T-cell (primary cell): Measurements from ENCODE around the gene LSM7. TPM values are rescaled to one million over a fixed set of nuclear protein-coding genes. Genes with fewer than 3 reads are reported as not detected.

ENCODE experiments used
- ATAC-seq, 4 experiments: fragments of 200-7000 bp in 3 of 4; fragments of 150-1000 bp in 1 of 4; cut with Tn5 transposase; replicated peaks in 1 of 4; 1 replicate in 3 of 4; 2 replicates in 1 of 4; pipeline ENCODE4 v1.10.0; 2021; ENCODE audit warnings: moderate library complexity in 3 of 4, mild to moderate bottlenecking in 2 of 4, moderate number of reproducible peaks in 1 of 4
- CTCF ChIA-PET, 2 donors: fragments of 300-600 bp; sonication (Branson Sonifier 250); formaldehyde crosslinking; loops; one replicate each; lab custom pipeline; 2022; ENCODE audit warnings: antibody characterized with exemption in 2 of 2; lab: Charles Lee
- POLR2A ChIA-PET, 2 donors: fragments of 300-600 bp; sonication (Branson Sonifier 250); formaldehyde crosslinking; loops; one replicate each; lab custom pipeline; 2022; ENCODE audit warnings: antibody characterized with exemption in 2 of 2; lab: Charles Lee
- DNase-seq, 35 experiments: peaks; one replicate each; pipeline versions ENCODE4 v3.0.0 to v3.0.0-alpha.2; 2013 to 2023
- H3K27ac ChIP-seq: one replicate; pipeline ENCODE4 v1.5.1; 2013; ENCODE audit warnings: low read length
- H3K27me3 ChIP-seq, 2 experiments: replicated peaks in 1 of 2; 1 replicate in 1 of 2; 2 replicates in 1 of 2; pipeline versions ENCODE4 v1.6.1 to v1.7.0; 2013; ENCODE audit warnings: low read length in 1 of 2, mixed read lengths in 1 of 2; ENCODE audit not compliant: control insufficient read depth in 2 of 2, insufficient read depth in 2 of 2; ENCODE audit errors: extremely low read depth in 1 of 2
- H3K36me3 ChIP-seq, 2 donors: 1 replicate in 1 of 2; 2 replicates in 1 of 2; pipeline versions ENCODE4 v1.6.1 to v1.7.0; 2013; ENCODE audit warnings: low read length in 1 of 2; ENCODE audit not compliant: control insufficient read depth in 2 of 2, insufficient read depth in 1 of 2; ENCODE audit errors: extremely low read depth in 1 of 2
- H3K4me1 ChIP-seq, 2 experiments: 1 replicate in 1 of 2; 2 replicates in 1 of 2; pipeline versions ENCODE4 v1.6.1 to v1.7.0; 2013; ENCODE audit warnings: low read length in 2 of 2, mixed read lengths in 1 of 2; ENCODE audit not compliant: insufficient read depth in 2 of 2, control insufficient read depth in 1 of 2; ENCODE audit errors: extremely low read depth in 1 of 2
- H3K4me3 ChIP-seq, 2 donors: 1 replicate in 1 of 2; 2 replicates in 1 of 2; pipeline versions ENCODE4 v1.5.1 to v1.7.0; 2013; ENCODE audit warnings: mild to moderate bottlenecking in 2 of 2, low read length in 1 of 2, moderate library complexity in 1 of 2; ENCODE audit not compliant: control insufficient read depth in 1 of 2; ENCODE audit errors: extremely low read depth in 1 of 2
- H3K9me3 ChIP-seq: 2 replicates; pipeline ENCODE4 v1.7.0; 2013
- H3K27ac Mint-ChIP-seq, 2 donors: one replicate each; pipeline ENCODE4 v1.8.0; 2020 to 2021; ENCODE audit warnings: mild to moderate bottlenecking in 2 of 2, mixed read lengths in 2 of 2
- H3K27me3 Mint-ChIP-seq, 2 donors: one replicate each; pipeline ENCODE4 v1.8.0; 2021 to 2022; ENCODE audit warnings: mixed read lengths in 2 of 2
- H3K36me3 Mint-ChIP-seq: one replicate; pipeline ENCODE4 v1.8.0; 2021; ENCODE audit warnings: mixed read lengths
- H3K4me1 Mint-ChIP-seq, 3 donors: one replicate each; pipeline ENCODE4 v1.8.0; 2020 to 2022; ENCODE audit warnings: mixed read lengths in 3 of 3, mild to moderate bottlenecking in 1 of 3
- H3K4me3 Mint-ChIP-seq, 3 donors: one replicate each; pipeline ENCODE4 v1.8.0; 2020 to 2022; ENCODE audit warnings: mild to moderate bottlenecking in 3 of 3, mixed read lengths in 3 of 3, moderate library complexity in 3 of 3
- H3K9me3 Mint-ChIP-seq, 3 donors: one replicate each; pipeline ENCODE4 v1.8.0; 2020 to 2022; ENCODE audit warnings: mixed read lengths in 3 of 3
- WGBS: methylation state at CpG from one replicate; pipeline ENCODE4 v1.1.5; 2013; ENCODE audit warnings: missing lambda C conversion rate; ENCODE audit not compliant: insufficient coverage; 5-methylcytosine and 5-hydroxymethylcytosine counted together
- total RNA-seq, 35 experiments: library from RNA in 6 of 35; stranded (reverse) in 6 of 35; fragments of 120-200 nt in 1 of 35; gene quantifications; one replicate each; pipeline versions ENCODE4 v1.2.1 to v1.2.4 and lab custom pipeline; 2013 to 2026

Gene LSM7
- total RNA-seq, 5 donors from 2014 or later (not counting 1 experiment from before 2014, with no cell fraction given), result 86.7 to 127 (median 107) TPM

- ChIA-PET POLR2A (no interaction called here), CTCF (no interaction called here)
- no peaks in the 10 kb centered on the region for H3K27me3 ChIP-seq
- WGBS, result 85% methylated on average over 16 of the region's 26 CpGs
- H3K4me1 ChIP-seq, result peaks cover 7 to 25% of the 10 kb centered on the region in 2 experiments
- peak overlapping the region in 1 of 2 donors; percentile 4 for H3K27ac Mint-ChIP-seq
- no peaks in the 10 kb centered on the region for H3K9me3 Mint-ChIP-seq
- DNase-seq (no peak), ATAC-seq (no peak)
- H3K4me3 Mint-ChIP-seq, result no peak overlapping the region
- no peaks in the 10 kb centered on the region for H3K9me3 ChIP-seq
- no peaks in the 10 kb centered on the region for H3K27me3 Mint-ChIP-seq
- no peak overlapping the region for H3K4me3 ChIP-seq
- H3K36me3 Mint-ChIP-seq, result peaks cover 3% of the 10 kb centered on the region
- H3K4me1 Mint-ChIP-seq, result peaks cover 6 to 20% (median 19%) of the 10 kb centered on the region in 3 donors
- H3K27ac ChIP-seq, result no peak overlapping the region
- peaks cover 0 to 6% of the 10 kb centered on the region in 2 donors for H3K36me3 ChIP-seq
Observed at GRCh38 chr19:2280633-2281264, 47.6 kb downstream of the LSM7 start.

GRCh38 chr19:2278459-2279158, 49.8 kb downstream of the LSM7 start:
- ChIA-PET CTCF (no interaction called here), POLR2A (interaction anchor here in 1 of 2 donors (0.6 kb wide), 1 partner anchor 51 kb away, joined by 3 read pairs; no protein-coding TSS in a partner anchor)
- H3K36me3 ChIP-seq, result peaks cover 0 to 6% of the 10 kb centered on the region in 2 donors
- H3K27me3 ChIP-seq, result no peaks in the 10 kb centered on the region
- H3K27ac Mint-ChIP-seq, result no peak overlapping the region
- H3K4me1 Mint-ChIP-seq, result peaks cover 21 to 35% (median 32%) of the 10 kb centered on the region in 3 donors
- ATAC-seq (no peak), DNase-seq (no peak)
- 95% methylated on average over 28 of the region's 33 CpGs for WGBS
- peaks cover 8 to 43% of the 10 kb centered on the region in 2 experiments for H3K4me1 ChIP-seq
- H3K27me3 Mint-ChIP-seq, result no peaks in the 10 kb centered on the region
- H3K4me3 Mint-ChIP-seq, result no peak overlapping the region
- peaks cover 7% of the 10 kb centered on the region for H3K36me3 Mint-ChIP-seq
- H3K9me3 ChIP-seq, result no peaks in the 10 kb centered on the region
- H3K9me3 Mint-ChIP-seq, result no peaks in the 10 kb centered on the region
- H3K27ac ChIP-seq, result no peak overlapping the region
- H3K4me3 ChIP-seq, result no peak overlapping the region

GRCh38 chr19:2277138-2277537, 51.2 kb downstream of the LSM7 start:
- H3K4me3 ChIP-seq, result no peak overlapping the region
- no peak overlapping the region for H3K4me3 Mint-ChIP-seq
- peaks cover 0 to 20% of the 10 kb centered on the region in 2 donors for H3K36me3 ChIP-seq
- ChIA-PET POLR2A (interaction anchor here in 1 of 2 donors (0.7 kb wide), 1 partner anchor 1394 kb away, joined by 4 read pairs; no protein-coding TSS in a partner anchor), CTCF (no interaction called here)
- no peaks in the 10 kb centered on the region for H3K9me3 ChIP-seq
- H3K27me3 ChIP-seq, result no peaks in the 10 kb centered on the region
- no peak overlapping the region for H3K27ac ChIP-seq
- H3K27ac Mint-ChIP-seq, result peak overlapping the region; percentile 15 to 55
- H3K27me3 Mint-ChIP-seq, result no peaks in the 10 kb centered on the region
- H3K4me1 Mint-ChIP-seq, result peaks cover 28 to 37% (median 33%) of the 10 kb centered on the region in 3 donors
- DNase-seq, result no peak
- H3K36me3 Mint-ChIP-seq, result peaks cover 10% of the 10 kb centered on the region
- ATAC-seq, result no peak
- H3K4me1 ChIP-seq, result peaks cover 6 to 49% of the 10 kb centered on the region in 2 experiments
- H3K9me3 Mint-ChIP-seq, result no peaks in the 10 kb centered on the region
- 90% methylated on average over 3 of the region's 9 CpGs for WGBS

GRCh38 chr19:2276429-2276986, 51.9 kb downstream of the LSM7 start:
- Mint-ChIP-seq H3K27ac (peak overlapping the region; percentile 15 to 55), H3K4me3 (no peak overlapping the region), H3K9me3 (no peaks in the 10 kb centered on the region), H3K4me1 (peaks cover 33 to 36% (median 35%) of the 10 kb centered on the region in 3 donors), H3K27me3 (no peaks in the 10 kb centered on the region), H3K36me3 (peaks cover 14% of the 10 kb centered on the region)
- no peak for ATAC-seq
- 96% methylated on average over 21 of the region's 28 CpGs for WGBS
- Histone ChIP-seq H3K4me1 (peaks cover 2 to 48% of the 10 kb centered on the region in 2 experiments), H3K4me3 (no peak overlapping the region), H3K36me3 (peaks cover 0 to 27% of the 10 kb centered on the region in 2 donors), H3K27ac (no peak overlapping the region), H3K9me3 (no peaks in the 10 kb centered on the region), H3K27me3 (no peaks in the 10 kb centered on the region)
- no peak for DNase-seq
- ChIA-PET CTCF (no interaction called here), POLR2A (no interaction called here)

GRCh38 chr19:2275588-2276428, 52.6 kb downstream of the LSM7 start:
- no peak overlapping the region for H3K27ac Mint-ChIP-seq
- peak in 1 of 35 experiments; percentile 15 for DNase-seq
- H3K4me3 Mint-ChIP-seq, result no peak overlapping the region
- no peaks in the 10 kb centered on the region for H3K9me3 ChIP-seq
- ATAC-seq, result no peak
- H3K36me3 ChIP-seq, result peaks cover 0 to 30% of the 10 kb centered on the region in 2 donors
- no peak overlapping the region for H3K4me3 ChIP-seq
- 95% methylated on average over 66 of the region's 74 CpGs for WGBS
- no peaks in the 10 kb centered on the region for H3K27me3 ChIP-seq
- peaks cover 17% of the 10 kb centered on the region for H3K36me3 Mint-ChIP-seq
- CTCF ChIA-PET, result no interaction called here
- peaks cover 36 to 38% (median 37%) of the 10 kb centered on the region in 3 donors for H3K4me1 Mint-ChIP-seq
- POLR2A ChIA-PET, result no interaction called here
- no peak overlapping the region for H3K27ac ChIP-seq
- H3K9me3 Mint-ChIP-seq, result no peaks in the 10 kb centered on the region
- H3K27me3 Mint-ChIP-seq, result no peaks in the 10 kb centered on the region
- peaks cover 2 to 52% of the 10 kb centered on the region in 2 experiments for H3K4me1 ChIP-seq
